NCI-H146 treated with DMSO at 0.1 percent for 48 hours (cell line): ENCODE data around the gene ERMP1.
A peak's percentile ranks its signal among the peaks of the same experiment; 100 is the strongest.
"Not testable (repeated sequence)": the region's sequence is repeated elsewhere in the genome, so short reads cannot be mapped to it uniquely, and the experiment has no call there.

Experiments used
- DNase-seq: peaks from one replicate; lab custom pipeline; 2025; ENCODE audit not compliant: unreplicated experiment; lab: John Stamatoyannopoulos, UW

ERMP1 gene

DNA sequence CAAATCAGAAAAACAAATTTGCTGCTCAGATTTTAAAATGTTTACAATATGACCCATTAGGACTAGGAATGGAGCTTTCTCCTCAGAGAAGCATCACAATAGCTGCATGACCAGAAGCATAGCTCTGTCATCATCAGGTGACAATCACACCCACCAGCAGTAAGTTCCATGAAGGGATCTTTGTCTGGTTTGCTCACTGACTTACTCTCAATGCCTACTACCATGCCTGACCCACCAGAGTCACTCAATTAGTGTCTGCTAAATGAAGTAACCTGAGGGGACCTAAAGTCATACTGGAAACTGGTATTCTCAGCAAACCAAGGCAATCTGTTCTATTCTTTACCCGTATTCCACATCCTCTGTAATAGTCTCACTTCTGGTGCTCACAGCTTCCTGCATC lies 7.7 kb downstream of the ERMP1 start:
- DNase-seq: no peak

- DNase-seq: no peak
Observed at GRCh38 chr9:5820425-5820824, 12.5 kb downstream of the ERMP1 start.

DNA sequence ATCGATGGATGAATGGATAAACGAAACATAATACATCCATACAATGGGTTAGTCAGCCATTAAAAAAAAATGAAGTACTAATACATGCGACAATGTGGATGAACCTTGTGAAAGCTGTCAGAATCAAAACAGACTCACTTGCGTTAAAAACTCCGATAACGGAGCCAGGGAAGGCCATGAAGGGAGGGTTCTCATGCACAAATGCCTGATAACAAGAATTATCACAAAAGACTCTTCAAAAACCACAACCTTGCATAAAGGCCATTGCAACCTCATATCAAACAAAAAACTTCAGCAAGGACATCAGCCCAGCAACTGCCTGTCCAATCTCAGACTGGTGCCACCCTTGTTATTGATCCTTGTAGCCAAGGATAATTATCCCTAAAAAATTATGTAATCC lies 13.7 kb downstream of the ERMP1 start:
- DNase-seq: no peak

- DNase-seq: no peak
Observed at GRCh38 chr9:5818424-5819142, 14.3 kb downstream of the ERMP1 start.

- no peak for DNase-seq
Observed at GRCh38 chr9:5817862-5818261, 15.1 kb downstream of the ERMP1 start.

GRCh38 chr9:5815461-5815860 lies 17.5 kb downstream of the ERMP1 start:
- no peak for DNase-seq

DNA sequence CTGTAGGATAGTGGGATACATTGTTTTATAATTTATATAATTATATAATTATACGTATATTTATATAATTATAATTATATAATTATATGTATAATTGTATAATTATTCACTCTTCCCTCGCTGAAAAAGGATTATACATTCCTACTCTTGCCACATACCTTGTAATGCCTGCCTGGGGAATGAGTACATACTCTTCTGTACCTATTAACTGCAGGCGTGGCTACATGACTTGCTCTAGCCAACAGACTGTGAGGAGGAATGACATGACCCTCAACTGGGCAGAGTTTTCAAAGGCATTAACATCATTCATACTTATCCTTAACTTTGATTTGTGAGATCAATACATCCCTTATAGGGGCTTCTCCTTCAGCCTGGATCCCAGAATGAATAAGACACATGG lies 19.1 kb downstream of the ERMP1 start:
- no peak for DNase-seq

DNA sequence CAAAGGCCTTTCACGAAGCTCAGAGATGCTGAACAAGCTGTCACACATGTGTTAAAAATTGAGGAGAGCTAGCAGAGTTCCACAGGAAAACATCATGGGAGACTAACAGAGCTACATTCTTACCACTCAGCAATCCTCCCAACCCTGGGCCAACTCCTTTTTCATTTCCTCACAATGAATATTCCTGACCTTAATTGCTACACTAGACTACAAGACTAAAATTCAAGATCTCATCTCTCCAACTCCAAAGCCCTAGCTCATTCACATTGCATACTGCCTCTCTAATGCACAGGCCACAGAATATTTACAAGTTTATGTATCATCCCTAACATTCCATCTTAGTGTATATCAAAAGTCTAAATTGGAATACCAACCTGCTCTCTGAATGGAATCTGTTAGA lies 21.2 kb downstream of the ERMP1 start:
- DNase-seq: no peak

DNA sequence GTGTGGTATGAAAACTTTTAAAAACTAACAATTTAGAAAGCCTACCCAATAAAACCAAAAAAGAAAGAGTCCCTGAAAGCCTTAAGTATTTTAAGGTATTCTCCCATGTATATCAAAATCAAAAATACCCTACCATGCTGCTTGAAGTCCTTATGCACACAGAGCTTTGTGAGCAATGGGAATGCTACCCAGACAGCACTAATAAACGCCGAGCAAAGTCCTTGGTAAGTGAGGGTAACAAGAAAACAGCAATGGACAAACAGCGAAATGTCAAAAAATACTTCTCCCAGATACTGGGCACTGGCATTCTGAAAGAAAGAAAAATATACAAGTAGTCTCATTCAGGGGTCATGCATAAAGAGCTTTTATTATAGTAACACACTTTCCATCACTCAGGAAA lies 27.4 kb downstream of the ERMP1 start:
- no peak for DNase-seq

GRCh38 chr9:5801739-5802113 lies 31.2 kb downstream of the ERMP1 start:
- DNase-seq: no peak

DNA sequence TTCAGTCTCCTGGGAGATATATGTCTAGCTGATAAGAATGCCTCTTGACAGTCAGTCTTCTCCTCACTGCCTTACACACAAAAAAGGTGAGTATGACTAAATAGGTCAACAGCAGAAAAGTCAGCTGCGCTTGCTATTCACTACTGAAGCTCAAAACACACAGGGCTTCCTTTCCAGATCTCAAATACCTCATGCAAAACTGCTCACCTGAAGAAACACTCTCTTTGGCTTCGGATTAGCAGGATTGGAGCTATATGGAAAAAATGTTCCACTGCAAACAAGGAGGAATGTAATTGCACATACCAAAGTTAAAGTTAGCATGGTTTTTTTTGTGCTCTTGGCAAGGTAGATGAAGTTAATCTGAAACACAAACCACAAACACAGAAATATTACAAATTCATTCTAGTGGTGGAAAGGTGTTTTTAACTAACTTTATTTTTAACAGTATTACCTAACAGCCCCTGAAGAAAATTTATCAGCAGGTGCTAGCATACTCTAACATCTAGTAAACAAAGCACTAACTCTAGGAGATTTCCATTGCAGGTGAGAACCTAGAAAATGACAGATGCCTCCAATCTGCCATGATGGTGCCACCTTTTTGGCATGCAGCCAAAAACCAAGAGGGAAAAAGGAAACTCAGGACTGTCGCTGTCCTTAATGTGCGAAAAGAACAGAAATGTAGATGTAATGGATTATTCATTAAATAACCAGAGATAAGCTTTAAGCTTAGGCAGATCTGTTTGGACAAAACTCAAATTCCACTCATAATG lies 31.8 kb downstream of the ERMP1 start:
- DNase-seq: peak; percentile 9

DNA sequence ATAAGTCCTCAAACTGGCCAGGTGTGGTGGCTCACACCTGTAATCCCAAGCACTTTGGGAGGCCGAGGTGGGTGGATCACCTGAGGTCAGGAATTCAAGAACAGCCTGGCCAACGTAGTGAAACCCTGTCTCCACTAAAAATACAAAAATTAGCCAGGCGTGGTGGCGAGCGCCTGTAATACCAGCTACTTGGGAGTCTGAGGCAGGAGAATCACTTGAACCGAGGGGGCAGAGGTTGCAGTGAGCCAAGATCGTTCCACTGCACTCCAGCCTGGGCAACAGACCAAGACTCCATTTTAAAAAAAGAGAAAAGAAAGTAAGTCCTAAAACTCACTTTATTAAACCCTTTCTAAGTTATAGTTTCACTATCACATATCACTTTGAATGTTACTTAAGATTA lies 32.5 kb downstream of the ERMP1 start:
- not testable (repeated sequence) for DNase-seq

- peak; percentile 36 for DNase-seq
Observed at GRCh38 chr9:5799314-5799713, 33.6 kb downstream of the ERMP1 start.

DNA sequence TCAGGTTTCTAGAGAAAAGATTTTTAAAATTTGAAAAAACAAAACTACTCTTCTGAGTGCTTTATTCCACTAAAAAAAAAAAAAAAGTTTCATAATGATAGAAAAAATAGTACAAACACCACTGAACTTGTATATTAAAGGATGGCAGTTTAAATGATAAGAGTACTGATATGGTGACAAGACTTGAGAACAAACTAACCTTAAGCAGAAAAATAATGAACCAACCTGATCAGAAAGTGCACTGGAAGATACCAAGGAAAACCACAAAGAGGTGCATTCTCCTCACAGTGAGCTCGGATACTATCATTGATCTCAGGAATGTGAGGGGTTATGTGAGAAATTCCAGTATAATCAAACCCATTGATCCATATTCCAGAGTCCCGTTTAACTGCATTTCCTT lies 34.3 kb downstream of the ERMP1 start:
- DNase-seq: no peak

DNA sequence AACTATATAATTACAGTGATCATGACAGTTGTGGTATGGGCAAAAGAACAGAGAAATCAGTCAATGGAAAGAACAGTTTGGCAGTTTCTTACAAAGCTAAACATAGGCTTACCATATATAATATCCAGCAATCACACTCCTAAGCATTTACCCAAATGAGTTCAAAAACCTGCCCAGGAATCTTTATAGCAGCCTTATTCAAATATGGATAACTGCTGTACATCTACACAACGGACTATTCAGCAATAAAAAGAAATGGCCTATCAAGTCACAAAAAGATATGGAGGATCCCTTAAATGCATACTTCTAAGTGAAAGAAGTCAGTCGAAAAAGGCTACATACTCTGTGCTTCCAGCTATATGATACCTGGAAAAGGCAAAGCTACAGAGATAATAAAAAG lies 36.6 kb downstream of the ERMP1 start:
- DNase-seq: no peak

- DNase-seq: no peak
Observed at GRCh38 chr9:5793812-5794211, 39.1 kb downstream of the ERMP1 start.

- DNase-seq: no peak
Observed at GRCh38 chr9:5791870-5792269, 41.0 kb downstream of the ERMP1 start.

- no peak for DNase-seq
Observed at GRCh38 chr9:5790923-5791322, 42.0 kb downstream of the ERMP1 start.

DNA sequence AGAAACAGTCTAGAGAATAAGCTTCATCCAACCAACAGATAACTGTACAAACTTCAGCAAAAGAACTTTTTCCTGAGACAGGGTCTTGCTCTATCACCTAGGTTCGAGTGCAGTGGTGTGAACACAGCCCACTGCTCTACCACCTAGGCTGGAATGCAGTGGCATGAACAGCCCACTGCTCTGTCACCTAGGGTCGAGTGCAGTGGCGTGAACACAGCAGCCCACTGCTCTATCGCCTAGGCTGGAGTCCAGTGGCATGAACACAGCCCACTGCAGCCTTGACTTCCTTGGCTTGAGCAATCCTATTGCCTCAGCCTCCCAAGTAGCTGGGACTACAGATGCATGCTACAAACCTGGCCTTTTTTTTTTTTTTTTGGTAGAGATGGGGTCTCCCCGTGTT lies 43.4 kb downstream of the ERMP1 start:
- no peak for DNase-seq

DNA sequence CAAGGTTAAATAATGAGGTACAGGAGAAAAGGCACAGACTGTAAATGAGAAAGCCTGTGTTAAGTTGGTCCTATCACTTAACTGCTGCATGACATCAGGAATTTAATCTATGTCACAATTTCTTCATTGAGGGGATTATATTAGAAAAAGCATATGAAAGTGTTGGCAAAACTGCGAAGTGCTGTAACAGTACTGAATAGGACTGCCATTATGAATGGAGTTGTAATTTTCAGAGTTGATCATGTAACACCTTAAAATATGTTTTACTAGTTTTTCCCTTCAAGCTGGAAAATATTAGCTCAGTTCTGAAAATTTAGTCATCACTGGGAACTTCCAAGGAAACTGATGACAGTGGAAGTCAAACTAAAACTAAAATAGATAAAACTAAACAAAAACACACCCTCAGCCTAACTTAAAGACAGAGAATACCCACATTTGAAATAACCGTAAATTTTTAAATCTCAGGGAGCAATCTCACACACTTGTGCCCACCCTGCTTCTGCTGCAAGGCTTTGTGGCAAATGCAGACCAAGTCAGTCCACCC lies 45.1 kb downstream of the ERMP1 start:
- no peak for DNase-seq

GRCh38 chr9:5787220-5787619 lies 45.7 kb downstream of the ERMP1 start:
- no peak for DNase-seq

GRCh38 chr9:5786370-5787127 lies 46.4 kb downstream of the ERMP1 start:
- DNase-seq: no peak
